Mucosa of descending colon (tissue), 3 donors: ENCODE results near the gene PPP3CA. TPM values are rescaled to one million over a fixed set of nuclear protein-coding genes. Genes with fewer than 3 reads are reported as not detected.
"Not testable (repeated sequence)": the region's sequence is repeated elsewhere in the genome, so short reads cannot be mapped to it uniquely, and the experiment has no call there.

Experiments used
- ATAC-seq: fragments of 200-7000 bp; cut with Tn5 transposase; one replicate; pipeline ENCODE4 v1.9.1; 2020; ENCODE audit warnings: mild to moderate bottlenecking, moderate library complexity
- DNase-seq, 3 donors: peaks; one replicate each; pipeline ENCODE4 v3.0.0-alpha.2; 2020
- H3K36me3 ChIP-seq: fragments of 200-600 bp; one replicate; pipeline ENCODE4 v1.8.0; 2021; ENCODE audit warnings: low read depth, mild to moderate bottlenecking
- H3K4me1 ChIP-seq: fragments of 200-600 bp; one replicate; pipeline ENCODE4 v1.8.0; 2021; ENCODE audit warnings: low read depth, mild to moderate bottlenecking
- H3K4me3 ChIP-seq: fragments of 200-600 bp; one replicate; pipeline ENCODE4 v1.8.0; 2021; ENCODE audit warnings: mild to moderate bottlenecking
- H3K9me3 ChIP-seq: fragments of 200-600 bp; one replicate; pipeline ENCODE4 v1.8.0; 2021; ENCODE audit warnings: mild to moderate bottlenecking
- intact Hi-C, 2 donors: fragments of 100-400 bp; cut with DNase I in 1 of 2; cut with micrococcal nuclease in 1 of 2; formaldehyde crosslinking; loops; one replicate each; pipeline versions ENCODE4 v1.11.0 to v1.11.1; 2022; cut with DNase I, micrococcal nuclease
- total RNA-seq, 3 donors: library from RNA; stranded (reverse); fragmentation: NEBNext Ultra II Directional in 2 of 3; extraction: Animal tissue kit (Norgen Biotek cat#: 25700) in 2 of 3; gene quantifications; one replicate each; pipeline versions ENCODE4 v1.2.1 to v1.2.4, GENCODE V29; 2021 to 2023
- TF ChIP-seq, protein P1 (sequence below): fragments of 200-600 bp; IDR thresholded peaks from one replicate; pipeline ENCODE4 v1.8.0; 2022; ENCODE audit warnings: antibody characterized with exemption, mild to moderate bottlenecking
- donor health status: DM: no; HTN: no; CAD: no; lungs with moderate emphysema.
- donor health status: DM: no; HTN: no; CAD: no.
- donor health status: DM: no; HTN: yes; CAD: no.

The PPP3CA gene
- total RNA-seq, 3 donors from 2014 or later, result 38.3 to 47.6 (median 40.4) TPM

- TF ChIP-seq, protein P1, sequence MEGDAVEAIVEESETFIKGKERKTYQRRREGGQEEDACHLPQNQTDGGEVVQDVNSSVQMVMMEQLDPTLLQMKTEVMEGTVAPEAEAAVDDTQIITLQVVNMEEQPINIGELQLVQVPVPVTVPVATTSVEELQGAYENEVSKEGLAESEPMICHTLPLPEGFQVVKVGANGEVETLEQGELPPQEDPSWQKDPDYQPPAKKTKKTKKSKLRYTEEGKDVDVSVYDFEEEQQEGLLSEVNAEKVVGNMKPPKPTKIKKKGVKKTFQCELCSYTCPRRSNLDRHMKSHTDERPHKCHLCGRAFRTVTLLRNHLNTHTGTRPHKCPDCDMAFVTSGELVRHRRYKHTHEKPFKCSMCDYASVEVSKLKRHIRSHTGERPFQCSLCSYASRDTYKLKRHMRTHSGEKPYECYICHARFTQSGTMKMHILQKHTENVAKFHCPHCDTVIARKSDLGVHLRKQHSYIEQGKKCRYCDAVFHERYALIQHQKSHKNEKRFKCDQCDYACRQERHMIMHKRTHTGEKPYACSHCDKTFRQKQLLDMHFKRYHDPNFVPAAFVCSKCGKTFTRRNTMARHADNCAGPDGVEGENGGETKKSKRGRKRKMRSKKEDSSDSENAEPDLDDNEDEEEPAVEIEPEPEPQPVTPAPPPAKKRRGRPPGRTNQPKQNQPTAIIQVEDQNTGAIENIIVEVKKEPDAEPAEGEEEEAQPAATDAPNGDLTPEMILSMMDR, result no peak
- intact Hi-C loops, result no loop called here
- Histone ChIP-seq H3K4me1 (no peaks in the 10 kb centered on the region), H3K4me3 (no peak overlapping the region), H3K9me3 (no peaks in the 10 kb centered on the region), H3K36me3 (no peaks in the 10 kb centered on the region)
- no peak for ATAC-seq
- no peak for DNase-seq
Observed at GRCh38 chr4:100995671-100996070, 351.7 kb downstream of the PPP3CA start.

DNA sequence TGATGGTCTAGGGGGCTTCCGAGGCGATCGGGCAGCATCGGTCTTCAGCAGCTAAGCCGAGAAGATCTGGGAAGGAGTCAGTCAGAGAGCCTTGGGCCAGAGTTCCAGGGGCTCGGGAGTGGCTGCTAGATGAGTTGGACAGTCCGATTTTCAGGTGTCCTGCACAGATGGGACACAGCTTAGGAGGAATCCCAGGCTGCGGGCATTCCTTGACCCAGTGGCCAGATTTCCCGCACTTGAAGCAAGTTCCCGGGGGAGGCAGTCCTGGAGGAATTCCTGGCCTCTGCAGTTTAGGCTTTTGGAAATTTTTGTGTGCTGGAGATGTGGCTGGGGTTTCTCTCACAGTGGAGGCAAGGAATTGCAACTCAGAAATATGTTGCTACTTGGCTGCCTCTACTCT lies 352.3 kb downstream of the PPP3CA start:
- H3K4me1 ChIP-seq, ATAC-seq, H3K4me3 ChIP-seq, DNase-seq, intact Hi-C loops, H3K36me3 ChIP-seq, H3K9me3 ChIP-seq: not testable (repeated sequence)

DNA sequence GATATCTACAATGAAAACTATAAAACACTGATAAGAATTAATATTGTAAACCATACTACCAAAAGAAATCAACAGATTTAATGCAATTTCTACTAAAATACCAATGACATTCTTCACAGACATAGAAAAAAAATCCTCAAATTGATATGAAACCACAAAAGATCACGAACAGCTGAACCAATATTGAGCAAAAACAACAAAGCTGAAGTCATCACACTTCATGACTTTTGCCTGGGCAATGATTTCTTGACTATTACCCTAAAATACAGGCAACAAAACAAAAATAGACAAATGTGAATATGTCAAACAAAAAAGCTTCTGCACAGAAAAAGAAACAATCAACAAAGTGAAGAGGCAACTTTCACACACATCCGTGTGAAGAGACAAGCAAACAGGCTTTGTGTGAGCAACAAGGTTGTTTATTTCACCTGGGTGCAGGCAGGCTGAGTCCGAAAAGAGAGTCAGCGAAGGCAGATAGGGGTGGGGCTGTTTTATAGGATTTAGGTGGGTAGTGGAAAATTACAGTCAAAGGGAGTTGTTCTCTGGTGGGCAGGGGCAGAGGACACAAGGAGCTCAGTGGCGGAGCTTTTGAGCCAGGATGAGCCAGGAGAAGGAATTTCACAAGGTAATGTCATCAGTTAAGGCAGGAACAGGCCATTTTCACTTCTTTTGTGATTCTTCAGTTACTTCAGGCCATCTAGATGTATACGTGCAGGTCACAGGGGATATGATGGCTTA lies 355.8 kb downstream of the PPP3CA start:
- ATAC-seq, H3K4me1 ChIP-seq, intact Hi-C loops, H3K4me3 ChIP-seq, H3K9me3 ChIP-seq, H3K36me3 ChIP-seq, DNase-seq: not testable (repeated sequence)

- Histone ChIP-seq H3K4me3 (no peak overlapping the region), H3K9me3 (no peaks in the 10 kb centered on the region), H3K36me3 (no peaks in the 10 kb centered on the region), H3K4me1 (no peaks in the 10 kb centered on the region)
- intact Hi-C loops, result no loop called here
- DNase-seq (no peak), ATAC-seq (no peak)
- TF ChIP-seq, protein P1, result no peak
Observed at GRCh38 chr4:100989401-100989800, 357.9 kb downstream of the PPP3CA start.

GRCh38 chr4:100988876-100989275 lies 358.4 kb downstream of the PPP3CA start:
- H3K4me1 ChIP-seq, result no peaks in the 10 kb centered on the region
- H3K4me3 ChIP-seq, result no peak overlapping the region
- no peak for ATAC-seq
- no peaks in the 10 kb centered on the region for H3K36me3 ChIP-seq
- no peak for DNase-seq
- intact Hi-C loops, result no loop called here
- TF ChIP-seq, protein P1, result no peak
- no peaks in the 10 kb centered on the region for H3K9me3 ChIP-seq

GRCh38 chr4:100986360-100986868 lies 360.9 kb downstream of the PPP3CA start:
- no peaks in the 10 kb centered on the region for H3K36me3 ChIP-seq
- H3K9me3 ChIP-seq, result no peaks in the 10 kb centered on the region
- no peak for DNase-seq
- no peak for ATAC-seq
- no peaks in the 10 kb centered on the region for H3K4me1 ChIP-seq
- no peak overlapping the region for H3K4me3 ChIP-seq
- intact Hi-C loops, result no loop called here
- TF ChIP-seq, protein P1, result no peak

GRCh38 chr4:100985576-100985975 lies 361.8 kb downstream of the PPP3CA start:
- DNase-seq (no peak), ATAC-seq (no peak)
- no peak overlapping the region for H3K4me3 ChIP-seq
- no peaks in the 10 kb centered on the region for H3K9me3 ChIP-seq
- TF ChIP-seq, protein P1, result no peak
- H3K36me3 ChIP-seq, result no peaks in the 10 kb centered on the region
- H3K4me1 ChIP-seq, result no peaks in the 10 kb centered on the region
- intact Hi-C loops, result no loop called here
